ENCODE measurements around the gene CDC25B.
"Not testable (repeated sequence)": the region's sequence is repeated elsewhere in the genome, so short reads cannot be mapped to it uniquely, and the experiment has no call there.

Gene CDC25B

DNA sequence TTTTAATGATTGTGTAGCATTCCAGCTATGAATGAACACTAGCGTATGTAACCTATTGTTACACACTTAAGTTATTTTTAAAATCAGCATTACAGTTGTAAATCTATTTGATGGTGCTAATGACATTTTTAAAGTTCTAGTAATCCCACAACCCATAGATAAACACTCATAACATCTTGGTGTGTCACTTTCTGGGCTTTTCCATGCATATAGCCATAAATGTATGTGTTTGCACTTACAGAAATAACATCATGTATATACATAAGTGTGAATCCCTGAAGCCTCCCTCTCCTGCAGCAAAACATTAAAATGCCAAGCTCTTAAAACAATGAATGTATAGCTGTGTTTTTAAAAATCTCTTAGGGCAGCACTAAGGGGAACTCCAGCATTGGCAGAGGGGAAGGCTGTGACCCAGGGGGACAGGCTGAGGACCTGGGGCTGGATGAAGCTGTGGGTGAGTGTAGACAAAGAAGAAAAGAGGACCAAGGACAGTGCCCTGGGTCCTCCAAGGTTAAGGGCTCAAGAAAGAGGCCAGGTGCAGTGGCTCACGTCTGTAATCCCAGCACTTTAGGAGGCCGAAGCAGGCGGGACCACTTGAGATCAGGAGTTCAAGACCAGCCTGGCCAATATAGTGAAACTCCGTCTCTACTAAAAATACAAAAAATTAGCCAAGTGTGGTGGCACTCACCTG is 8.6 kb upstream of the CDC25B start:
- no peaks in the 10 kb centered on the region for H3K9me2 ChIP-seq (replicated peaks; ENCODE audit: low read depth, low read length)
- H3K27me3 ChIP-seq (ENCODE audit: insufficient read depth, low read length, poor library complexity, severe bottlenecking): no peaks in the 10 kb centered on the region
- H3K79me2 ChIP-seq (ENCODE audit: insufficient read depth, low read length): no peaks in the 10 kb centered on the region
- peak overlapping the region; percentile 86 for H3K4me2 ChIP-seq (ENCODE audit: low read depth, low read length, poor library complexity, severe bottlenecking)
- peak overlapping the region; percentile 45 for H3K9ac ChIP-seq (ENCODE audit: low read depth, low read length, poor library complexity, severe bottlenecking)
- H2AFZ ChIP-seq (ENCODE audit: low read length): peak overlapping the region; percentile 69; the same call in 1 of the 2 replicates
- TF ChIP-seq, protein P1, sequence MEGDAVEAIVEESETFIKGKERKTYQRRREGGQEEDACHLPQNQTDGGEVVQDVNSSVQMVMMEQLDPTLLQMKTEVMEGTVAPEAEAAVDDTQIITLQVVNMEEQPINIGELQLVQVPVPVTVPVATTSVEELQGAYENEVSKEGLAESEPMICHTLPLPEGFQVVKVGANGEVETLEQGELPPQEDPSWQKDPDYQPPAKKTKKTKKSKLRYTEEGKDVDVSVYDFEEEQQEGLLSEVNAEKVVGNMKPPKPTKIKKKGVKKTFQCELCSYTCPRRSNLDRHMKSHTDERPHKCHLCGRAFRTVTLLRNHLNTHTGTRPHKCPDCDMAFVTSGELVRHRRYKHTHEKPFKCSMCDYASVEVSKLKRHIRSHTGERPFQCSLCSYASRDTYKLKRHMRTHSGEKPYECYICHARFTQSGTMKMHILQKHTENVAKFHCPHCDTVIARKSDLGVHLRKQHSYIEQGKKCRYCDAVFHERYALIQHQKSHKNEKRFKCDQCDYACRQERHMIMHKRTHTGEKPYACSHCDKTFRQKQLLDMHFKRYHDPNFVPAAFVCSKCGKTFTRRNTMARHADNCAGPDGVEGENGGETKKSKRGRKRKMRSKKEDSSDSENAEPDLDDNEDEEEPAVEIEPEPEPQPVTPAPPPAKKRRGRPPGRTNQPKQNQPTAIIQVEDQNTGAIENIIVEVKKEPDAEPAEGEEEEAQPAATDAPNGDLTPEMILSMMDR (conservative IDR thresholded peaks at IDR 0.05; ENCODE audit: low read length): no peak
- TF ChIP-seq EZH2phosphoT487 (IDR thresholded peaks at IDR 0.05; ENCODE audit: borderline replicate concordance): no peak
- no peaks in the 10 kb centered on the region for H3K9me3 ChIP-seq (ENCODE audit: insufficient read depth, low read depth, low read length)
- peaks cover 7% of the 10 kb centered on the region for H3K4me1 ChIP-seq (ENCODE audit: insufficient read depth, low read length, poor library complexity, severe bottlenecking)
- no peaks in the 10 kb centered on the region for H4K20me1 ChIP-seq (ENCODE audit: insufficient read depth, low read length, poor library complexity, severe bottlenecking)
- peak overlapping the region; percentile 69 for H3K4me3 ChIP-seq (ENCODE audit: low read length, poor library complexity, severe bottlenecking)
- H3F3A ChIP-seq (ENCODE audit: low read depth): no peaks in the 10 kb centered on the region
- no peaks in the 10 kb centered on the region for H3K36me3 ChIP-seq (ENCODE audit: insufficient read depth, low read length)

DNA sequence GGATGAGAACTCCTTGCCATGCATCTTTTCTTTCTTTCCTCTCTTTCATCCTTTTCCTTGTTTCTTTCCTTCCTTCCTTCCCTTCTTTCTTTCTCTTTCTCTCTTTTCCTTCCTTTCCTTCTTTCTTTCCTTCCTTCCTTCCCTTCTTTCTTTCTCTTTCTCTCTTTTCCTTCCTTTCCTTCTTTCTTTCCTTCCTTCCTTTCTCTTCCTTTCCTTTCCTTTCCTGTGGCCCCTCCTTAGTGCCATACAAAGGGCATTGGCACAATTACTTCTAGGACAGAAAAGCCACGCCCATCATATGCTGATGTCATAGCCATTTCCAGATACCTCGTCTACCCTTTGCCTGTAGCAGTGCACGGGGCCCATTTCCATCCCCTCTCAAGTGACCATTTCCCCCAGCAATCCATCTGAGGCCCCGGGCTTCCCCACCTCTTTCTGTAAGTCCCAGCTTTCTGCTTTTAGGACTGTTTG is 7.4 kb upstream of the CDC25B start:
- Histone ChIP-seq H4K20me1 (ENCODE audit: insufficient read depth, low read length, poor library complexity, severe bottlenecking) (no peaks in the 10 kb centered on the region), H3K4me1 (ENCODE audit: insufficient read depth, low read length, poor library complexity, severe bottlenecking) (peaks cover 7% of the 10 kb centered on the region), H3K36me3 (ENCODE audit: insufficient read depth, low read length) (no peaks in the 10 kb centered on the region), H3K9ac (ENCODE audit: low read depth, low read length, poor library complexity, severe bottlenecking) (no peak overlapping the region), H3K4me2 (ENCODE audit: low read depth, low read length, poor library complexity, severe bottlenecking) (no peak overlapping the region), H3F3A (ENCODE audit: low read depth) (no peaks in the 10 kb centered on the region), H3K9me2 (replicated peaks; ENCODE audit: low read depth, low read length) (no peaks in the 10 kb centered on the region), H3K27me3 (ENCODE audit: insufficient read depth, low read length, poor library complexity, severe bottlenecking) (no peaks in the 10 kb centered on the region), H2AFZ (ENCODE audit: low read length) (no peak overlapping the region), H3K4me3 (ENCODE audit: low read length, poor library complexity, severe bottlenecking) (no peak overlapping the region), H3K79me2 (ENCODE audit: insufficient read depth, low read length) (no peaks in the 10 kb centered on the region), H3K9me3 (ENCODE audit: insufficient read depth, low read depth, low read length) (no peaks in the 10 kb centered on the region)
- no peak for TF ChIP-seq EZH2phosphoT487 (IDR thresholded peaks at IDR 0.05; ENCODE audit: borderline replicate concordance)
- TF ChIP-seq, protein P1 (conservative IDR thresholded peaks at IDR 0.05; ENCODE audit: low read length): no peak

DNA sequence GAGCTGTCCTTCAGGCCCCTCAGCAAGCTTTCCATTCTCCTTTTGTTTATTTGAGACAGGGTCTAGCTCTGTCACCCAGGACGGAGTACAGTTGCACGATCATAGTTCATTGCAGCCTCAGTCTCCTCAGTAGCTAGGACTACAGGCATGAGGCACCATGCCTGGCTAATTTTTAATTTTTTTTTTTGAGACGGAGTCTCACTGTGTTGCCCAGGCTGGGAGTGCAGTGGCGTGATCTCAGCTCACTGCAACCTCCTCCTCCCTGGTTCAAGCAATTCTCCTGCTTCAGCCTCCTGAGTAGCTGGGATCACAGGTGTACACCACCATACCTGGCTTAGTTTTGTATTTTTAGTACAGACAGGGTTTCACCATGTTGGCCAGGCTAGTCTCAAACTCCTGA is 6.9 kb upstream of the CDC25B start:
- not testable (repeated sequence) for H2AFZ ChIP-seq (ENCODE audit: low read length); H3K4me3 ChIP-seq (ENCODE audit: low read length, poor library complexity, severe bottlenecking); H3K9me2 ChIP-seq (replicated peaks; ENCODE audit: low read depth, low read length); H3K36me3 ChIP-seq (ENCODE audit: insufficient read depth, low read length); H3K9me3 ChIP-seq (ENCODE audit: insufficient read depth, low read depth, low read length); H3K27me3 ChIP-seq (ENCODE audit: insufficient read depth, low read length, poor library complexity, severe bottlenecking); H3K79me2 ChIP-seq (ENCODE audit: insufficient read depth, low read length); H4K20me1 ChIP-seq (ENCODE audit: insufficient read depth, low read length, poor library complexity, severe bottlenecking); H3K9ac ChIP-seq (ENCODE audit: low read depth, low read length, poor library complexity, severe bottlenecking); H3K4me1 ChIP-seq (ENCODE audit: insufficient read depth, low read length, poor library complexity, severe bottlenecking); H3F3A ChIP-seq (ENCODE audit: low read depth); H3K4me2 ChIP-seq (ENCODE audit: low read depth, low read length, poor library complexity, severe bottlenecking)

DNA sequence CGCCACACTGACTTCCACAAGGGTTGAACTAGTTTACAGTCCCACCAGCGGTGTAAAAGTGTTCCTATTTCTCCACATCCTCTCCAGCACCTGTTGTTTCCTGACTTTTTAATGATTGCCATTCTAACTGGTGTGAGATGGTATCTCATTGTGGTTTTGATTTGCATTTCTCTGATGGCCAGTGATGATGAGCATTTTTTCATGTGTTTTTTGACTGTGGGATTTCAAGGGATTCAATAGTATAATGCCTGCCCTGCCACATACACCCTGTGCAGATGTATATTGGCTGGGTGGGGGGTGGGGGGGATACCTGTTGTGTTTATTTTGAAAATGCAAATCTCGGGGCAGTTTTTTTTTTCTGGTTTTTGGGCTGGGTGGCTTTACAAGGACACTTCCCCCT is 1.9 kb upstream of the CDC25B start:
- not testable (repeated sequence) for H3K4me2 ChIP-seq (ENCODE audit: low read depth, low read length, poor library complexity, severe bottlenecking); H3K27me3 ChIP-seq (ENCODE audit: insufficient read depth, low read length, poor library complexity, severe bottlenecking); H3K4me3 ChIP-seq (ENCODE audit: low read length, poor library complexity, severe bottlenecking); H2AFZ ChIP-seq (ENCODE audit: low read length); H3F3A ChIP-seq (ENCODE audit: low read depth); H3K9ac ChIP-seq (ENCODE audit: low read depth, low read length, poor library complexity, severe bottlenecking); H3K36me3 ChIP-seq (ENCODE audit: insufficient read depth, low read length); H3K9me3 ChIP-seq (ENCODE audit: insufficient read depth, low read depth, low read length); H3K9me2 ChIP-seq (replicated peaks; ENCODE audit: low read depth, low read length)
- Histone ChIP-seq H3K79me2 (ENCODE audit: insufficient read depth, low read length) (peaks cover 35% of the 10 kb centered on the region), H3K4me1 (ENCODE audit: insufficient read depth, low read length, poor library complexity, severe bottlenecking) (peaks cover 37% of the 10 kb centered on the region), H4K20me1 (ENCODE audit: insufficient read depth, low read length, poor library complexity, severe bottlenecking) (peaks cover 20% of the 10 kb centered on the region)
